Activated naive CD4-positive, alpha-beta T cell treated with anti-CD3 and anti-CD28 coated beads, Interleukin-2, amount 10 ng/mL, durations not matched to agents 7 days and 5 days (primary cell): ENCODE measurements around the gene ERMP1.
A peak's percentile ranks its signal among the peaks of the same experiment; 100 is the strongest.
"Not testable (repeated sequence)": the region's sequence is repeated elsewhere in the genome, so short reads cannot be mapped to it uniquely, and the experiment has no call there.

Experiments
- CTCF ChIA-PET: fragments of 350-600 bp; sonication (Branson Sonifier 250); formaldehyde crosslinking; loops from one replicate; lab custom pipeline; 2021; ENCODE audit warnings: antibody characterized with exemption; lab: Charles Lee
- DNase-seq: peaks from one replicate; pipeline ENCODE4 v3.0.0-alpha.2; 2020
- H3K27ac Mint-ChIP-seq: one replicate; pipeline ENCODE4 v1.8.0; 2021; ENCODE audit warnings: mild to moderate bottlenecking, moderate library complexity, mixed read lengths
- H3K27me3 Mint-ChIP-seq: one replicate; pipeline ENCODE4 v1.8.0; 2021; ENCODE audit warnings: mild to moderate bottlenecking, mixed read lengths
- H3K36me3 Mint-ChIP-seq: one replicate; pipeline ENCODE4 v1.8.0; 2021; ENCODE audit warnings: mixed read lengths
- H3K4me1 Mint-ChIP-seq: one replicate; pipeline ENCODE4 v1.8.0; 2021; ENCODE audit warnings: mixed read lengths
- H3K4me3 Mint-ChIP-seq: one replicate; pipeline ENCODE4 v1.8.0; 2021; ENCODE audit warnings: mild to moderate bottlenecking, moderate library complexity, mixed read lengths
- H3K9me3 Mint-ChIP-seq: one replicate; pipeline ENCODE4 v1.8.0; 2021; ENCODE audit warnings: mixed read lengths

ERMP1 gene, protein sequence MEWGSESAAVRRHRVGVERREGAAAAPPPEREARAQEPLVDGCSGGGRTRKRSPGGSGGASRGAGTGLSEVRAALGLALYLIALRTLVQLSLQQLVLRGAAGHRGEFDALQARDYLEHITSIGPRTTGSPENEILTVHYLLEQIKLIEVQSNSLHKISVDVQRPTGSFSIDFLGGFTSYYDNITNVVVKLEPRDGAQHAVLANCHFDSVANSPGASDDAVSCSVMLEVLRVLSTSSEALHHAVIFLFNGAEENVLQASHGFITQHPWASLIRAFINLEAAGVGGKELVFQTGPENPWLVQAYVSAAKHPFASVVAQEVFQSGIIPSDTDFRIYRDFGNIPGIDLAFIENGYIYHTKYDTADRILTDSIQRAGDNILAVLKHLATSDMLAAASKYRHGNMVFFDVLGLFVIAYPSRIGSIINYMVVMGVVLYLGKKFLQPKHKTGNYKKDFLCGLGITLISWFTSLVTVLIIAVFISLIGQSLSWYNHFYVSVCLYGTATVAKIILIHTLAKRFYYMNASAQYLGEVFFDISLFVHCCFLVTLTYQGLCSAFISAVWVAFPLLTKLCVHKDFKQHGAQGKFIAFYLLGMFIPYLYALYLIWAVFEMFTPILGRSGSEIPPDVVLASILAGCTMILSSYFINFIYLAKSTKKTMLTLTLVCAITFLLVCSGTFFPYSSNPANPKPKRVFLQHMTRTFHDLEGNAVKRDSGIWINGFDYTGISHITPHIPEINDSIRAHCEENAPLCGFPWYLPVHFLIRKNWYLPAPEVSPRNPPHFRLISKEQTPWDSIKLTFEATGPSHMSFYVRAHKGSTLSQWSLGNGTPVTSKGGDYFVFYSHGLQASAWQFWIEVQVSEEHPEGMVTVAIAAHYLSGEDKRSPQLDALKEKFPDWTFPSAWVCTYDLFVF

GRCh38 chr9:5832538-5833529, at the start of gene ERMP1:
ERMP1 (minus strand) TSS chr9:5833117; CDS start chr9:5833027, 90 bp downstream.
- peaks cover 9% of the 10 kb centered on the region for H3K27me3 Mint-ChIP-seq
- peak within 1 kb of the TSS; percentile 93 for H3K4me3 Mint-ChIP-seq
- CTCF ChIA-PET, result interaction anchor here (0.5 to 4.4 kb wide), 18 partner anchors 10 to 871 kb away, joined by 3 to 22 read pairs (median 4); no protein-coding TSS in a partner anchor
- peaks cover 33% of the 10 kb centered on the region for H3K36me3 Mint-ChIP-seq
- peaks cover 46% of the 10 kb centered on the region for H3K4me1 Mint-ChIP-seq
- no peaks in the 10 kb centered on the region for H3K9me3 Mint-ChIP-seq
- DNase-seq, result peak; percentile 91
- peak within 1 kb of the TSS; percentile 90 for H3K27ac Mint-ChIP-seq

DNA sequence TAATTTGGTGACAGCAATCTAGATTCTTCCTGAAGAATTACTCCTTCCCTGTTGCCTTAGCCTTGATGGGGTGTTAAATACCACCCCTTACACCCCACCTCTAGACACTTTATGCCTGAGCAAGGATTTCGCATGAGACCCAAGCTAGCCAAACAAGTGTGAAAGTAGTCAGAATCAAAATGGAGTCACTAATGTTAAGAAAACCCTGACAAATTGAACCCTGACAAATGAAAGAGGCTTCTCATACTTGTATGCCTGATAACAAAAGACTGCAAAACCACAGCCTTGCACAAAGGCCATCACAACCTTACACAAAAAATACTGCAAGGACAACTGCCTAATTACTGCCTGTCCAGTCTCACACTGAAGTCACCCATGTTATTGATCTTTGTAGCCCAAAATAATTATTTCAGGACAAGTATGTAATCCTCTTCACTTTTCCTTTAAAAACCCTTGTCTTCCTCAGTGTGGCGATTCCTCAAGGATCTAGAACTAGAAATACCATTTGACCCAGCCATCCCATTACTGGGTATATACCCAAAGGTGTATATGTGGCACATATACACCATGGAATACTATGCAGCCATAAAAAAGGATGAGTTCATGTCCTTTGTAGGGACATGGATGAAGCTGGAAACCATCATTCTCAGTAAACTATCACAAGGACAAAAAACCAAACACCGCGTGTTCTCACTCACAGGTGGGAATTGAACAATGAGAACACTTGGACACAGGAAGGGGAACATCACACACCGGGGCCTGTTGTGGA, 49.5 kb upstream of the ERMP1 start:
- peaks cover 20% of the 10 kb centered on the region for H3K4me1 Mint-ChIP-seq
- H3K36me3 Mint-ChIP-seq, H3K27ac Mint-ChIP-seq, H3K27me3 Mint-ChIP-seq, CTCF ChIA-PET, DNase-seq, H3K9me3 Mint-ChIP-seq, H3K4me3 Mint-ChIP-seq: not testable (repeated sequence)

- no peaks in the 10 kb centered on the region for H3K36me3 Mint-ChIP-seq
- no peak overlapping the region for H3K27ac Mint-ChIP-seq
- H3K4me1 Mint-ChIP-seq, result peaks cover 15% of the 10 kb centered on the region
- no peak for DNase-seq
- no peaks in the 10 kb centered on the region for H3K27me3 Mint-ChIP-seq
- H3K9me3 Mint-ChIP-seq, result no peaks in the 10 kb centered on the region
- H3K4me3 Mint-ChIP-seq, result no peak overlapping the region
- CTCF ChIA-PET, result interaction anchor here (0.8 to 1.5 kb wide), 6 partner anchors 9 to 175 kb away, joined by 3 to 7 read pairs (median 3); partner anchors contain the start of gene ERMP1
Observed at GRCh38 chr9:5879419-5880181, 46.7 kb upstream of the ERMP1 start.

DNA sequence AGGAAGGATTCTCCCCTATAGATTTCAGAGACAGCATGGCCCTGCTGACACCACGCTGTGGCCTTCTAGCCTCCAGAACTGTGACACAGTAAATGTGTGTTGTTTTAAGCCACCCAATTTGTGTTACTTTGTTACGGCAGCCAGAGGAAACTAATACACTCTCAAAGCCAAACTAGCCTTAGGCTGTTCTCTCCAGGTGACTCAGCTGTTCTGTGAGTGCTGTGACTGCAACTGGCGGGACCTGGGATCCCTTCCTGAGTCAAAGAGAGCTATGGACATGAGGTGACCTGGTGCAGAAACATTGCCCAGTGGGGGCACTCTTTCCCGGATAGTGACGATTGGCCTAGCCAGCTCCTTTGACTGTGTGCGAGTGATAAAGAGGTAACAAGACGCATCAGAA, 43.8 kb upstream of the ERMP1 start:
- no peak overlapping the region for H3K27ac Mint-ChIP-seq
- peaks cover 22% of the 10 kb centered on the region for H3K4me1 Mint-ChIP-seq
- H3K36me3 Mint-ChIP-seq, result no peaks in the 10 kb centered on the region
- CTCF ChIA-PET, result no interaction called here
- no peak overlapping the region for H3K4me3 Mint-ChIP-seq
- DNase-seq, result no peak
- no peaks in the 10 kb centered on the region for H3K27me3 Mint-ChIP-seq
- no peaks in the 10 kb centered on the region for H3K9me3 Mint-ChIP-seq

DNA sequence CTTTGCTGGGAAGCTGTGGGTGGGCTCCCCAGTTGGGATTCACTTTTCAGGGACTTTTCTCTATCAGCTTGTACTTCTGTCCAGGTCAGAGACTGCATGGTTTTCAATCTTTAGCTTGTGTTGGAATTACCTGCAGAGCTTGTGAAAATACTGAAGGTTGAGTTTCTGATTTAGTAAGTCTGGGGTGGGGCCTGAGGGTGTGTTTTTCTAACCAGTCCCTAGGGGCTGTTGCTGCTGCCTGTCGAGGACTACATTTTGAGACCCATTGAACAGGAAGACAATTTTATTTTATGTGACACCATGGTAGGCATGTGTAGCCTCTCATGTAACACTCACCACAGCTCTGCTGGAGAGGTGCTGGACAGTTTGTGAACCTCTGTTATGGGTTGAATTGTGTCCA, 43.1 kb upstream of the ERMP1 start:
- Mint-ChIP-seq H3K27ac (no peak overlapping the region), H3K27me3 (no peaks in the 10 kb centered on the region), H3K4me3 (no peak overlapping the region), H3K4me1 (peaks cover 22% of the 10 kb centered on the region), H3K36me3 (no peaks in the 10 kb centered on the region), H3K9me3 (no peaks in the 10 kb centered on the region)
- DNase-seq, result no peak
- CTCF ChIA-PET, result no interaction called here

GRCh38 chr9:5874048-5874447, 41.1 kb upstream of the ERMP1 start:
- H3K27me3 Mint-ChIP-seq, result no peaks in the 10 kb centered on the region
- no peak for DNase-seq
- no peak overlapping the region for H3K27ac Mint-ChIP-seq
- H3K4me1 Mint-ChIP-seq, result peaks cover 25% of the 10 kb centered on the region
- CTCF ChIA-PET, result interaction anchor here (0.9 to 2.0 kb wide), 2 partner anchors 12 to 150 kb away, joined by 3 to 6 read pairs; no protein-coding TSS in a partner anchor
- no peaks in the 10 kb centered on the region for H3K9me3 Mint-ChIP-seq
- peaks cover 3% of the 10 kb centered on the region for H3K36me3 Mint-ChIP-seq
- no peak overlapping the region for H3K4me3 Mint-ChIP-seq

DNA sequence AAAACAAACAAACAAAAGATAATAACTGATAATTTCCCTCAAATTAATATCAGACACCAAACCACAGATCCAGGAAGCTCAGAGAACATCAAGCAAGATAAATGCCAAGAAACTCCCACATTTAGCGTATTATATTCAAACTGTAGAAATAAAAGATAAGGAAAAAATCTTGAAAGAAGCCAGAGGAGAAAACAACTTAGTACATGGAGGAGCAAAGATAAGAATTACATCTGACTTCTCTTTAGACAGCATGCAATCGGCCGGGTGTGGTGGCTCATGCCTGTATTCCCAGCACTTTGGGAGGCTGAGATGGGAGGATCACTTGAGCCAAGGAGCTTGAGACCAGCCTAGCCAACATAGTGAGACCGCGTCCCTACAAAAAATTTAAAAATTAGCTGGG, 40.5 kb upstream of the ERMP1 start:
- DNase-seq, result no peak
- CTCF ChIA-PET, result interaction anchor here (0.7 to 2.0 kb wide), 3 partner anchors 13 to 151 kb away, joined by 3 to 6 read pairs (median 3); no protein-coding TSS in a partner anchor
- Mint-ChIP-seq H3K4me3 (no peak overlapping the region), H3K9me3 (no peaks in the 10 kb centered on the region), H3K4me1 (peaks cover 23% of the 10 kb centered on the region), H3K36me3 (peaks cover 3% of the 10 kb centered on the region), H3K27ac (no peak overlapping the region), H3K27me3 (no peaks in the 10 kb centered on the region)

- Mint-ChIP-seq H3K9me3 (no peaks in the 10 kb centered on the region), H3K27ac (no peak overlapping the region), H3K36me3 (peaks cover 3% of the 10 kb centered on the region), H3K4me1 (peaks cover 23% of the 10 kb centered on the region), H3K4me3 (no peak overlapping the region), H3K27me3 (no peaks in the 10 kb centered on the region)
- DNase-seq, result no peak
- CTCF ChIA-PET, result interaction anchor here (0.6 kb wide), 1 partner anchor 134 kb away, joined by 3 read pairs; no protein-coding TSS in a partner anchor
Observed at GRCh38 chr9:5872511-5872910, 39.6 kb upstream of the ERMP1 start.

- H3K4me3 Mint-ChIP-seq, result no peak overlapping the region
- no peaks in the 10 kb centered on the region for H3K27me3 Mint-ChIP-seq
- CTCF ChIA-PET, result interaction anchor here (0.6 kb wide), 2 partner anchors 120 to 135 kb away, joined by 3 read pairs; no protein-coding TSS in a partner anchor
- no peaks in the 10 kb centered on the region for H3K9me3 Mint-ChIP-seq
- no peak for DNase-seq
- peaks cover 23% of the 10 kb centered on the region for H3K4me1 Mint-ChIP-seq
- peaks cover 3% of the 10 kb centered on the region for H3K36me3 Mint-ChIP-seq
- no peak overlapping the region for H3K27ac Mint-ChIP-seq
Observed at GRCh38 chr9:5871785-5872184, 38.9 kb upstream of the ERMP1 start.

DNA sequence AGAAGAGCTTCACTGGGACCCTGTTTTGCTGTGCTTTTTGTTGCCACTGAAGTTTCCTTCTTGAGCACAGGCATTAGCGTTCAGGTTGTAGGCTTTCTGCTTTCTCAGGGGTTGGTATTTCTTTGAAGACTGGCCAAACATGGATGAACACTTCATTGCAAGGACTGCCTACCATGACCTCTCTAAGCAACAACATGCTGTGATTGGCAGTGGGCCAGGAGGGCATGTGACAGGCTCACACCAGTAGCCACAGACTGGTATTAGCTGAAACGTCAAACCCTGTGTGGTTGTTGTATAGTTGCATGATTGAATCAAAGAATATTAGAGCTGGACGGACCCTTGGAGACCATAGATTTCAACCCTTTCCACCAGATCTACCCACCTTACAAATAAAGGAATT, 37.8 kb upstream of the ERMP1 start:
- H3K27me3 Mint-ChIP-seq, result no peaks in the 10 kb centered on the region
- CTCF ChIA-PET, result interaction anchor here (1.5 to 3.5 kb wide), 3 partner anchors 9 to 37 kb away, joined by 5 to 21 read pairs (median 7); partner anchors contain the start of gene ERMP1
- DNase-seq, result no peak
- H3K36me3 Mint-ChIP-seq, result peaks cover 3% of the 10 kb centered on the region
- H3K27ac Mint-ChIP-seq, result no peak overlapping the region
- no peak overlapping the region for H3K4me3 Mint-ChIP-seq
- H3K4me1 Mint-ChIP-seq, result peaks cover 23% of the 10 kb centered on the region
- H3K9me3 Mint-ChIP-seq, result no peaks in the 10 kb centered on the region

GRCh38 chr9:5870020-5870339, 37.1 kb upstream of the ERMP1 start:
- Mint-ChIP-seq H3K36me3 (peaks cover 3% of the 10 kb centered on the region), H3K4me3 (no peak overlapping the region), H3K4me1 (peaks cover 20% of the 10 kb centered on the region), H3K27ac (no peak overlapping the region), H3K27me3 (no peaks in the 10 kb centered on the region), H3K9me3 (no peaks in the 10 kb centered on the region)
- CTCF ChIA-PET, result interaction anchor here (0.7 to 3.5 kb wide), 4 partner anchors 10 to 36 kb away, joined by 3 to 21 read pairs (median 6); partner anchors contain the start of gene ERMP1
- no peak for DNase-seq
